HEK293 (cell line): ENCODE results near the gene ABCG1.

Experiments used
- CTCF ChIA-PET: fragments of 350-600 bp; formaldehyde crosslinking; extraction: SDS; loops from one replicate; lab custom pipeline; 2021; ENCODE audit warnings: antibody characterized with exemption; lab: Yijun Ruan, JAX
- POLR2A ChIA-PET: fragments of 300-600 bp; formaldehyde crosslinking; extraction: SDS; loops from one replicate; lab custom pipeline; 2020; ENCODE audit warnings: antibody characterized with exemption, inconsistent platforms; lab: Yijun Ruan, JAX
- H3K27ac ChIP-seq: fragments of 200-500 bp; sonication (Bioruptor generic); 2 replicates; pipeline ENCODE4 v1.5.1; 2014; ENCODE audit warnings: low read depth, low read length, control low read depth, inconsistent platforms; ENCODE audit errors: extremely low read depth
- H3K36me3 ChIP-seq, 2 experiments: fragments of 200-500 bp in 1 of 2; sonication (Bioruptor generic) in 1 of 2; 1 replicate in 1 of 2; 2 replicates in 1 of 2; pipeline ENCODE4 v1.5.1; 2014 to 2017; ENCODE audit warnings: inconsistent platforms in 2 of 2, low read length in 2 of 2; ENCODE audit not compliant: control insufficient read depth in 2 of 2, insufficient read depth in 1 of 2
- H3K4me1 ChIP-seq: fragments of 200-500 bp; sonication (Bioruptor generic); 2 replicates; pipeline ENCODE4 v1.5.1; 2014; ENCODE audit warnings: mild to moderate bottlenecking, low read length, inconsistent platforms; ENCODE audit not compliant: control insufficient read depth, insufficient read depth
- H3K4me3 ChIP-seq: 2 replicates; pipeline ENCODE4 v1.5.1; 2011; ENCODE audit warnings: low read depth, mild to moderate bottlenecking, control low read depth, low read length, moderate library complexity
- H3K9me3 ChIP-seq: fragments of 200-500 bp; sonication (Bioruptor generic); 2 replicates; pipeline ENCODE4 v1.5.1; 2014; ENCODE audit warnings: low read depth, low read length, inconsistent platforms; ENCODE audit not compliant: control insufficient read depth, insufficient read depth
- BCL11A ChIP-seq: fragments of 450-650 bp; formaldehyde crosslinking; IDR thresholded peaks from 2 replicates; pipeline ENCODE4 v1.5.1; 2016; ENCODE audit warnings: low read depth, missing biosample characterization, missing genetic modification characterization
- EGR2 ChIP-seq: fragments of 450-650 bp; formaldehyde crosslinking; IDR thresholded peaks from 2 replicates; pipeline ENCODE4 v1.5.1; 2016; ENCODE audit warnings: low read depth, missing biosample characterization, missing genetic modification characterization
- GLIS2 ChIP-seq: fragments of 450-650 bp; formaldehyde crosslinking; IDR thresholded peaks from 2 replicates; pipeline ENCODE4 v1.5.1; 2016; ENCODE audit warnings: missing biosample characterization, missing genetic modification characterization
- OVOL3 ChIP-seq: fragments of 450-650 bp; formaldehyde crosslinking; IDR thresholded peaks from 2 replicates; pipeline ENCODE4 v1.5.1; 2016; ENCODE audit warnings: missing biosample characterization, missing genetic modification characterization
- PRDM4 ChIP-seq: fragments of 450-650 bp; formaldehyde crosslinking; IDR thresholded peaks from 2 replicates; pipeline ENCODE4 v1.5.1; 2017; ENCODE audit warnings: missing biosample characterization, missing genetic modification characterization
- REST ChIP-seq: fragments of 450-650 bp; formaldehyde crosslinking; IDR thresholded peaks from 2 replicates; pipeline ENCODE4 v1.5.1; 2016; ENCODE audit warnings: missing biosample characterization, missing genetic modification characterization
- SCRT2 ChIP-seq: fragments of 450-650 bp; formaldehyde crosslinking; IDR thresholded peaks from 2 replicates; pipeline ENCODE4 v1.5.1; 2016; ENCODE audit warnings: missing biosample characterization, missing genetic modification characterization
- ZNF146 ChIP-seq: fragments of 450-650 bp; formaldehyde crosslinking; IDR thresholded peaks from 2 replicates; pipeline ENCODE4 v1.5.1; 2016; ENCODE audit warnings: missing biosample characterization, missing genetic modification characterization
- ZNF148 ChIP-seq: fragments of 450-650 bp; formaldehyde crosslinking; IDR thresholded peaks from 2 replicates; pipeline ENCODE4 v1.5.0; 2017; ENCODE audit warnings: missing biosample characterization, missing genetic modification characterization, borderline replicate concordance
- ZNF16 ChIP-seq: fragments of 450-650 bp; formaldehyde crosslinking; IDR thresholded peaks from 2 replicates; pipeline ENCODE4 v1.5.1; 2016; ENCODE audit warnings: low read depth, missing biosample characterization, missing genetic modification characterization
- ZNF23 ChIP-seq: fragments of 450-650 bp; formaldehyde crosslinking; IDR thresholded peaks from 2 replicates; pipeline ENCODE4 v1.5.1; 2016; ENCODE audit warnings: missing biosample characterization, missing genetic modification characterization, borderline replicate concordance
- ZNF24 ChIP-seq: fragments of 450-650 bp; formaldehyde crosslinking; IDR thresholded peaks from 2 replicates; pipeline ENCODE4 v1.5.1; 2016; ENCODE audit warnings: missing biosample characterization, missing genetic modification characterization
- ZNF37A ChIP-seq: fragments of 450-650 bp; IDR thresholded peaks from 2 replicates; pipeline ENCODE4 v1.5.1; 2018; ENCODE audit warnings: missing biosample characterization, missing genetic modification characterization
- ZNF391 ChIP-seq: fragments of 450-650 bp; formaldehyde crosslinking; IDR thresholded peaks from 2 replicates; pipeline ENCODE4 v1.5.1; 2016; ENCODE audit warnings: low read depth, missing biosample characterization, missing genetic modification characterization, borderline replicate concordance
- ZNF416 ChIP-seq: fragments of 450-650 bp; formaldehyde crosslinking; IDR thresholded peaks from 2 replicates; pipeline ENCODE4 v1.5.1; 2016; ENCODE audit warnings: missing biosample characterization, missing genetic modification characterization
- ZNF518A ChIP-seq: fragments of 450-650 bp; formaldehyde crosslinking; conservative IDR thresholded peaks from 2 replicates; pipeline ENCODE4 v1.5.1; 2016; ENCODE audit warnings: low read depth, missing biosample characterization, missing genetic modification characterization
- ZNF529 ChIP-seq: fragments of 450-650 bp; formaldehyde crosslinking; IDR thresholded peaks from 2 replicates; pipeline ENCODE4 v1.5.1; 2017; ENCODE audit warnings: missing genetic modification characterization, missing biosample characterization; ENCODE audit not compliant: insufficient replicate concordance
- ZNF580 ChIP-seq: fragments of 450-650 bp; formaldehyde crosslinking; IDR thresholded peaks from 2 replicates; pipeline ENCODE4 v1.5.1; 2016; ENCODE audit warnings: missing biosample characterization, missing genetic modification characterization
- ZNF623 ChIP-seq: fragments of 450-650 bp; formaldehyde crosslinking; IDR thresholded peaks from 2 replicates; pipeline ENCODE4 v1.5.1; 2016; ENCODE audit warnings: missing biosample characterization, missing genetic modification characterization
- ZNF701 ChIP-seq: fragments of 450-650 bp; formaldehyde crosslinking; IDR thresholded peaks from 2 replicates; pipeline ENCODE4 v1.5.1; 2016; ENCODE audit warnings: missing biosample characterization, missing genetic modification characterization
- ZNF747 ChIP-seq: fragments of 450-650 bp; formaldehyde crosslinking; IDR thresholded peaks from 2 replicates; pipeline ENCODE4 v1.5.1; 2016; ENCODE audit warnings: missing biosample characterization, missing genetic modification characterization
- ZSCAN30 ChIP-seq: fragments of 450-650 bp; IDR thresholded peaks from 2 replicates; pipeline ENCODE4 v1.5.1; 2018; ENCODE audit warnings: missing biosample characterization, mild to moderate bottlenecking, missing genetic modification characterization, moderate library complexity

Gene ABCG1

GRCh38 chr21:42193721-42194120, 25.2 kb upstream of the ABCG1 start:
- H3K4me3 ChIP-seq: no peak overlapping the region
- no peaks in the 10 kb centered on the region for H3K4me1 ChIP-seq
- no peaks in the 10 kb centered on the region; the same call in 1 of the 2 replicates for H3K9me3 ChIP-seq
- TF ChIP-seq ZNF391 (tag by site-specific recombination) (no peak), ZNF23 (no peak), ZNF623 (tag by site-specific recombination) (no peak), GLIS2 (no peak), ZNF747 (tag by site-specific recombination) (no peak), ZNF146 (tag by site-specific recombination) (no peak), ZNF529 (no peak), ZNF37A (tag by site-specific recombination) (no peak)
- TF ChIP-seq, all 188 proteins: peak for 0
- ChIA-PET CTCF (no interaction called here), POLR2A (interaction anchor here (0.6 kb wide), 1 partner anchor 270 kb away, joined by 3 read pairs; no protein-coding TSS in a partner anchor)
- Histone ChIP-seq H3K36me3 (no peaks in the 10 kb centered on the region), H3K27ac (no peak overlapping the region)

- Histone ChIP-seq H3K4me3 (no peak overlapping the region), H3K36me3 (no peaks in the 10 kb centered on the region), H3K27ac (no peak overlapping the region), H3K4me1 (0 out of 2 replicates have a peak, but pooled peaks cover 2% of the 10 kb centered on the region), H3K9me3 (no peaks in the 10 kb centered on the region; the same call in 1 of the 2 replicates)
- POLR2A ChIA-PET: no interaction called here
- CTCF ChIA-PET: no interaction called here
- no peak for TF ChIP-seq ZNF416 (tag by site-specific recombination)
- no peak for TF ChIP-seq ZSCAN30 (tag by site-specific recombination)
- TF ChIP-seq ZNF518A (tag by site-specific recombination): no peak
- TF ChIP-seq ZNF16 (tag by site-specific recombination): no peak
- TF ChIP-seq REST: no peak
- no peak for TF ChIP-seq EGR2 (tag by site-specific recombination)
- TF ChIP-seq SCRT2 (tag by site-specific recombination): no peak
- TF ChIP-seq OVOL3: no peak
- no peak for TF ChIP-seq ZNF701 (tag by site-specific recombination)
- TF ChIP-seq ZNF148 (tag by site-specific recombination): no peak
- TF ChIP-seq ZNF391 (tag by site-specific recombination): no peak
- no peak for TF ChIP-seq ZNF580 (tag by site-specific recombination)
- no peak for TF ChIP-seq ZNF24 (tag by site-specific recombination)
- TF ChIP-seq BCL11A (tag by site-specific recombination): no peak
- no peak for TF ChIP-seq PRDM4 (tag by site-specific recombination)
Observed at GRCh38 chr21:42194863-42195262, 24.1 kb upstream of the ABCG1 start.
